K562 (cell line): ENCODE data around the gene TRABD.

Experiments used
- KDM2B ChIP-seq: fragments of 250-450 bp; sonication (Bioruptor Pico); IDR thresholded peaks from 2 replicates; pipeline ENCODE4 v1.8.0; 2021; ENCODE audit warnings: mild to moderate bottlenecking, moderate library complexity
- KLF10 ChIP-seq: fragments of 250-450 bp; sonication (Bioruptor Pico); IDR thresholded peaks from 2 replicates; pipeline ENCODE4 v1.6.1; 2021; ENCODE audit warnings: matching md5 sums
- KLF6 ChIP-seq: fragments of 250-450 bp; sonication (Bioruptor Pico); IDR thresholded peaks from 2 replicates; pipeline ENCODE4 v1.4.0; 2020; ENCODE audit warnings: mild to moderate bottlenecking, moderate library complexity, borderline replicate concordance
- PTBP1 ChIP-seq: fragments of 200-400 bp; formaldehyde crosslinking; IDR thresholded peaks from 2 replicates; pipeline ENCODE4 v1.6.1; 2017; ENCODE audit warnings: low read depth, low read length
- RHOXF2B ChIP-seq: fragments of 250-450 bp; sonication (Bioruptor Pico); conservative IDR thresholded peaks from 2 replicates; pipeline ENCODE4 v1.5.1; 2021
- TARDBP ChIP-seq: fragments of 450-650 bp; IDR thresholded peaks from 2 replicates; pipeline ENCODE4 v1.6.1; 2016
- ZFX ChIP-seq: sonication (generic); formaldehyde crosslinking; IDR thresholded peaks from 2 replicates; pipeline ENCODE4 v1.8.0; 2022; ENCODE audit warnings: mild to moderate bottlenecking, missing genetic modification reagents, moderate library complexity

- no peak for TF ChIP-seq RHOXF2B (CRISPR knock-in tag)
- no peak for TF ChIP-seq KLF10 (CRISPR knock-in tag)
- no peak for TF ChIP-seq KDM2B (CRISPR knock-in tag)
- TF ChIP-seq KLF6 (CRISPR knock-in tag) = no peak
- no peak for TF ChIP-seq TARDBP
- TF ChIP-seq PTBP1 = no peak
- no peak for TF ChIP-seq ZFX (CRISPR knock-in tag)
Measured at GRCh38 chr22:50207383-50208140, 21.8 kb downstream of the TRABD start.
